ENCODE data around the gene SELENOF. TPM values are rescaled to one million over a fixed set of nuclear protein-coding genes. Genes with fewer than 3 reads are reported as not detected.
A peak's percentile ranks its signal among the peaks of the same experiment; 100 is the strongest.

SELENOF gene
- total and polyA plus RNA-seq, 10 of the 15 experiments (the other 5 are each of a cell fraction or from before 2014, with no cell fraction given) = 98.7 to 254 (median 172) TPM

DNA sequence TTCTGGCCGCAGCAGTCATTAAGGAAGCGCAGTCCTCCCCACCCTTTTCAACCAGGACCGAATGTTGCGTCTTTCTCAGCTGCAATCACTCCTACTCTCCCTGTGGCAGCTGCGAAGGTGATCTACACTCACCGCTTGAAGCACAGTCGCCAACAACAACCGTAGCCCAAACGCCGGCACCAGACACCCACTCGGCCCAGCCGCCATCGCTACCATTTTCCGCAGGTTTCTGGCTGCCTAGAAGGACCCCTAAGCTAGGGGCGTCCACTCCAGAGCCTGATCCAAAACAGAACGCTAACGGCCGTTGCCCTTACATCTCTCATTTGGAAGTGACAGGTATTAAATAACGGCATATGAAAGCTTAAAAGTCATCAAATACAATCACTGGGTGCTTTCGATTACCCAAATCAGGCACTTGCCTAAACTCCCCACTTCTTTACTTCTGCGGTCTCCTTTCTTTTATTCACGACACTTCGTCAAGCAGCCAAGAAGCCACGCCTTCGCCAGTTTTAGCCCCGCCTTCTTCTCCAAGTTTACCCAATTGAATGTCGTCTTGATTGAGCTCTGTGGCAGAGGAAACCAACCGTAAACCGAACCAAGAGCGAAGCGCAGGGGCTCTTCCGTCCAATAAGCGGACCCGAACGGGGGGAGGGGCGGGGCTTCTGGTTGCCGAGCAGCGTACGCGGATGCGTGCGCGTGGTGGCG lies at the start of gene SELENOF (continued):
- TF ChIP-seq, protein P1, sequence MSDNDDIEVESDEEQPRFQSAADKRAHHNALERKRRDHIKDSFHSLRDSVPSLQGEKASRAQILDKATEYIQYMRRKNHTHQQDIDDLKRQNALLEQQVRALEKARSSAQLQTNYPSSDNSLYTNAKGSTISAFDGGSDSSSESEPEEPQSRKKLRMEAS (IDR thresholded peaks at IDR 0.05; ENCODE audit: low read depth, low read length) = no peak; the same call in 1 of the 2 replicates
- TF ChIP-seq HDGF (IDR thresholded peaks at IDR 0.05) (peak; percentile 75; the same call in 1 of the 2 replicates), PAX8 (IDR thresholded peaks at IDR 0.05) (no peak), YBX1 (IDR thresholded peaks at IDR 0.05) (no peak), MTA3 (IDR thresholded peaks at IDR 0.05; ENCODE audit: borderline replicate concordance, low read length) (no peak), NFIC (IDR thresholded peaks at IDR 0.05; ENCODE audit: low read depth, low read length) (no peak), NFYA (IDR thresholded peaks at IDR 0.05; ENCODE audit: borderline replicate concordance, low read depth, low read length) (no peak), CUX1 (IDR thresholded peaks at IDR 0.05; ENCODE audit: insufficient replicate concordance, low read depth, low read length) (no peak), ZNF274 (IDR thresholded peaks at IDR 0.05; ENCODE audit: insufficient read depth, insufficient read length) (no peak)
- TF ChIP-seq, protein P2, sequence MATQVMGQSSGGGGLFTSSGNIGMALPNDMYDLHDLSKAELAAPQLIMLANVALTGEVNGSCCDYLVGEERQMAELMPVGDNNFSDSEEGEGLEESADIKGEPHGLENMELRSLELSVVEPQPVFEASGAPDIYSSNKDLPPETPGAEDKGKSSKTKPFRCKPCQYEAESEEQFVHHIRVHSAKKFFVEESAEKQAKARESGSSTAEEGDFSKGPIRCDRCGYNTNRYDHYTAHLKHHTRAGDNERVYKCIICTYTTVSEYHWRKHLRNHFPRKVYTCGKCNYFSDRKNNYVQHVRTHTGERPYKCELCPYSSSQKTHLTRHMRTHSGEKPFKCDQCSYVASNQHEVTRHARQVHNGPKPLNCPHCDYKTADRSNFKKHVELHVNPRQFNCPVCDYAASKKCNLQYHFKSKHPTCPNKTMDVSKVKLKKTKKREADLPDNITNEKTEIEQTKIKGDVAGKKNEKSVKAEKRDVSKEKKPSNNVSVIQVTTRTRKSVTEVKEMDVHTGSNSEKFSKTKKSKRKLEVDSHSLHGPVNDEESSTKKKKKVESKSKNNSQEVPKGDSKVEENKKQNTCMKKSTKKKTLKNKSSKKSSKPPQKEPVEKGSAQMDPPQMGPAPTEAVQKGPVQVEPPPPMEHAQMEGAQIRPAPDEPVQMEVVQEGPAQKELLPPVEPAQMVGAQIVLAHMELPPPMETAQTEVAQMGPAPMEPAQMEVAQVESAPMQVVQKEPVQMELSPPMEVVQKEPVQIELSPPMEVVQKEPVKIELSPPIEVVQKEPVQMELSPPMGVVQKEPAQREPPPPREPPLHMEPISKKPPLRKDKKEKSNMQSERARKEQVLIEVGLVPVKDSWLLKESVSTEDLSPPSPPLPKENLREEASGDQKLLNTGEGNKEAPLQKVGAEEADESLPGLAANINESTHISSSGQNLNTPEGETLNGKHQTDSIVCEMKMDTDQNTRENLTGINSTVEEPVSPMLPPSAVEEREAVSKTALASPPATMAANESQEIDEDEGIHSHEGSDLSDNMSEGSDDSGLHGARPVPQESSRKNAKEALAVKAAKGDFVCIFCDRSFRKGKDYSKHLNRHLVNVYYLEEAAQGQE (IDR thresholded peaks at IDR 0.05; ENCODE audit: low read depth, low read length) = no peak
- TF ChIP-seq, protein P3, sequence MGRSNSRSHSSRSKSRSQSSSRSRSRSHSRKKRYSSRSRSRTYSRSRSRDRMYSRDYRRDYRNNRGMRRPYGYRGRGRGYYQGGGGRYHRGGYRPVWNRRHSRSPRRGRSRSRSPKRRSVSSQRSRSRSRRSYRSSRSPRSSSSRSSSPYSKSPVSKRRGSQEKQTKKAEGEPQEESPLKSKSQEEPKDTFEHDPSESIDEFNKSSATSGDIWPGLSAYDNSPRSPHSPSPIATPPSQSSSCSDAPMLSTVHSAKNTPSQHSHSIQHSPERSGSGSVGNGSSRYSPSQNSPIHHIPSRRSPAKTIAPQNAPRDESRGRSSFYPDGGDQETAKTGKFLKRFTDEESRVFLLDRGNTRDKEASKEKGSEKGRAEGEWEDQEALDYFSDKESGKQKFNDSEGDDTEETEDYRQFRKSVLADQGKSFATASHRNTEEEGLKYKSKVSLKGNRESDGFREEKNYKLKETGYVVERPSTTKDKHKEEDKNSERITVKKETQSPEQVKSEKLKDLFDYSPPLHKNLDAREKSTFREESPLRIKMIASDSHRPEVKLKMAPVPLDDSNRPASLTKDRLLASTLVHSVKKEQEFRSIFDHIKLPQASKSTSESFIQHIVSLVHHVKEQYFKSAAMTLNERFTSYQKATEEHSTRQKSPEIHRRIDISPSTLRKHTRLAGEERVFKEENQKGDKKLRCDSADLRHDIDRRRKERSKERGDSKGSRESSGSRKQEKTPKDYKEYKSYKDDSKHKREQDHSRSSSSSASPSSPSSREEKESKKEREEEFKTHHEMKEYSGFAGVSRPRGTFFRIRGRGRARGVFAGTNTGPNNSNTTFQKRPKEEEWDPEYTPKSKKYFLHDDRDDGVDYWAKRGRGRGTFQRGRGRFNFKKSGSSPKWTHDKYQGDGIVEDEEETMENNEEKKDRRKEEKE (IDR thresholded peaks at IDR 0.05) = no peak
- TF ChIP-seq, protein P4, sequence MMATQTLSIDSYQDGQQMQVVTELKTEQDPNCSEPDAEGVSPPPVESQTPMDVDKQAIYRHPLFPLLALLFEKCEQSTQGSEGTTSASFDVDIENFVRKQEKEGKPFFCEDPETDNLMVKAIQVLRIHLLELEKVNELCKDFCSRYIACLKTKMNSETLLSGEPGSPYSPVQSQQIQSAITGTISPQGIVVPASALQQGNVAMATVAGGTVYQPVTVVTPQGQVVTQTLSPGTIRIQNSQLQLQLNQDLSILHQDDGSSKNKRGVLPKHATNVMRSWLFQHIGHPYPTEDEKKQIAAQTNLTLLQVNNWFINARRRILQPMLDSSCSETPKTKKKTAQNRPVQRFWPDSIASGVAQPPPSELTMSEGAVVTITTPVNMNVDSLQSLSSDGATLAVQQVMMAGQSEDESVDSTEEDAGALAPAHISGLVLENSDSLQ (IDR thresholded peaks at IDR 0.05) = peak; percentile 78; the same call in 1 of the 2 replicates
